Embryonic facial prominence (tissue), 1 donor: Measurements from ENCODE around the gene TLE6.
"Not testable (repeated sequence)": the region's sequence is repeated elsewhere in the genome, so short reads cannot be mapped to it uniquely, and the experiment has no call there.

Experiments
- DNase-seq: peaks from one replicate; pipeline ENCODE4 v3.0.0-alpha.2; 2016; ENCODE audit errors: extremely low spot score

TLE6 gene

GRCh38 chr19:3004522-3004921, 27.2 kb downstream of the TLE6 start:
- DNase-seq: no peak

GRCh38 chr19:3005345-3005744, 28.0 kb downstream of the TLE6 start:
- DNase-seq: no peak

GRCh38 chr19:3006075-3006767, 28.9 kb downstream of the TLE6 start:
- no peak for DNase-seq

- no peak for DNase-seq
These were observed 30.6 kb downstream of the TLE6 start for GRCh38 chr19:3007975-3008374.

- DNase-seq: no peak
These were observed 31.6 kb downstream of the TLE6 start for GRCh38 chr19:3008994-3009393.

GRCh38 chr19:3010871-3011270, 33.5 kb downstream of the TLE6 start:
- no peak for DNase-seq

GRCh38 chr19:3012059-3012458, 34.7 kb downstream of the TLE6 start:
- DNase-seq: not testable (repeated sequence)

- no peak for DNase-seq
These were observed 35.4 kb downstream of the TLE6 start for GRCh38 chr19:3012621-3013262.

- no peak for DNase-seq
These were observed 35.9 kb downstream of the TLE6 start for GRCh38 chr19:3013263-3013725.

- no peak for DNase-seq
These were observed 36.8 kb downstream of the TLE6 start for GRCh38 chr19:3014135-3014534.

GRCh38 chr19:3015126-3016057, 38.0 kb downstream of the TLE6 start:
- DNase-seq: no peak

- DNase-seq: no peak
These were observed 40.6 kb downstream of the TLE6 start for GRCh38 chr19:3017923-3018322.

- no peak for DNase-seq
These were observed 42.0 kb downstream of the TLE6 start for GRCh38 chr19:3019211-3019854.

GRCh38 chr19:3020321-3020960, 43.1 kb downstream of the TLE6 start:
- DNase-seq: no peak

GRCh38 chr19:3024509-3024869, 47.1 kb downstream of the TLE6 start:
- DNase-seq: no peak

- DNase-seq: no peak
These were observed 47.6 kb downstream of the TLE6 start for GRCh38 chr19:3024870-3025548.

- DNase-seq: no peak
These were observed 48.2 kb downstream of the TLE6 start for GRCh38 chr19:3025549-3025886.

- no peak for DNase-seq
These were observed 49.4 kb downstream of the TLE6 start for GRCh38 chr19:3026768-3027167.

GRCh38 chr19:3027292-3027691, 49.9 kb downstream of the TLE6 start:
- DNase-seq: no peak

- no peak for DNase-seq
These were observed 50.6 kb downstream of the TLE6 start for GRCh38 chr19:3027981-3028304.
